Pancreas (tissue), 10 donors: ENCODE measurements around the gene EFCAB12. TPM values are rescaled to one million over a fixed set of nuclear protein-coding genes. Genes with fewer than 3 reads are reported as not detected.

Source experiments
- ATAC-seq, 4 donors: fragments of 200-7000 bp; cut with Tn5 transposase; one replicate each; pipeline versions ENCODE4 v1.8.0 to v1.9.1; 2020; ENCODE audit warnings: mild to moderate bottlenecking in 4 of 4, moderate library complexity in 4 of 4
- DNase-seq, 6 donors: peaks; one replicate each; pipeline ENCODE4 v3.0.0-alpha.2; 2020
- FAIRE-seq: peaks from 2 replicates; lab custom pipeline; 2012; peaks lifted over from hg19 to GRCh38; lab: Jason Lieb, UNC
- H3K27ac ChIP-seq, 4 donors: fragments of 200-600 bp; sonication (generic); 1 replicate in 3 of 4; 2 replicates in 1 of 4; pipeline versions ENCODE4 v1.5.0 to v1.8.0; 2020
- H3K27me3 ChIP-seq, 4 donors: fragments of 200-600 bp; one replicate each; pipeline ENCODE4 v1.8.0; 2021
- H3K36me3 ChIP-seq, 3 donors: fragments of 200-600 bp; sonication (generic) in 1 of 3; one replicate each; pipeline versions ENCODE4 v1.5.0 to v1.8.0; 2020 to 2021
- H3K4me1 ChIP-seq, 3 donors: fragments of 200-600 bp; one replicate each; pipeline ENCODE4 v1.8.0; 2021
- H3K4me3 ChIP-seq, 4 donors: fragments of 200-600 bp; sonication (generic) in 2 of 4; one replicate each; pipeline versions ENCODE4 v1.5.0 to v1.8.0; 2020 to 2021
- H3K9me3 ChIP-seq, 4 donors: fragments of 200-600 bp; one replicate each; pipeline ENCODE4 v1.8.0; 2021
- CTCF ChIP-seq, 4 donors: fragments of 200-600 bp; sonication (generic) in 3 of 4; IDR thresholded peaks; one replicate each; pipeline versions ENCODE4 v1.5.0 to v1.8.0; 2021; ENCODE audit warnings: antibody characterized with exemption in 4 of 4
- WGBS, 2 donors: extraction: QIAGEN DNeasy Blood & Tissue Kit; methylation state at CpG; one replicate each; pipeline ENCODE4 v1.1.7; 2013; 5-methylcytosine and 5-hydroxymethylcytosine counted together
- intact Hi-C, 3 donors: fragments of 100-400 bp; cut with DNase I; formaldehyde crosslinking; loops; one replicate each; pipeline versions ENCODE4 v1.11.1 to v1.14.2; 2022
- polyA plus RNA-seq, 2 donors: library from polyadenylated mRNA; stranded (reverse); fragments of 200-250 nt; gene quantifications; one replicate each; pipeline ENCODE4 v1.2.3, GENCODE V29; 2013
- total RNA-seq, 6 donors: library from RNA; stranded (reverse); fragmentation: NEBNext Ultra II Directional in 4 of 6; extraction: Animal tissue kit (Norgen Biotek cat#: 25700) in 4 of 6; gene quantifications; one replicate each; pipeline versions ENCODE4 v1.2.1 to v1.2.4, GENCODE V29; 2021 to 2023
- donor health status: healthy with polysubstance abuse.
- donor health status: DM: no; HTN: no; CAD: no; lungs with moderate emphysema.
- donor health status: DM: no; HTN: no; CAD: no.
- donor health status: control.
- donor health status: control.
- donor health status: Bipolar disorder and iron deficiency.
- donor health status: DM: yes; HTN: yes; CAD: no.
- donor health status: DM: no; HTN: no; CAD: no.
- donor health status: DM: no; HTN: no; CAD: no.
- donor health status: DM: yes; HTN: yes; CAD: no.

The EFCAB12 gene
- total and polyA plus RNA-seq, 8 donors: 0.43 to 2.0 (median 0.89) TPM

GRCh38 chr3:129448186-129448895 lies 19.9 kb upstream of the EFCAB12 start:
- TF ChIP-seq CTCF (IDR thresholded peaks at IDR 0.05): no peak
- H3K27ac ChIP-seq: peak overlapping the region; percentile 70 to 84 (median 72)
- peak in 4 of 6 donors; percentile 50 to 63 (median 62) for DNase-seq
- H3K4me3 ChIP-seq: peak overlapping the region in 2 of 4 donors; percentile 8 to 16
- H3K27me3 ChIP-seq: no peaks in the 10 kb centered on the region
- H3K9me3 ChIP-seq: no peaks in the 10 kb centered on the region
- no peaks in the 10 kb centered on the region for H3K36me3 ChIP-seq
- FAIRE-seq: no peak
- intact Hi-C loops: no loop called here
- peaks cover 29 to 50% (median 49%) of the 10 kb centered on the region in 3 donors for H3K4me1 ChIP-seq
- ATAC-seq: peak; percentile 55 to 73 (median 64)
- WGBS, 2 donors: 27 to 32% methylated on average over 18 of the region's 18 CpGs

- peak overlapping the region in 2 of 4 donors; percentile 73 to 84 for H3K27ac ChIP-seq
- TF ChIP-seq CTCF (IDR thresholded peaks at IDR 0.05): no peak
- 25 to 28% methylated on average over 1 of the region's 1 CpG for WGBS, 2 donors
- no peaks in the 10 kb centered on the region for H3K27me3 ChIP-seq
- peak overlapping the region in 1 of 4 donors; percentile 16 for H3K4me3 ChIP-seq
- no peak for ATAC-seq
- no peaks in the 10 kb centered on the region for H3K9me3 ChIP-seq
- DNase-seq: no peak
- H3K36me3 ChIP-seq: no peaks in the 10 kb centered on the region
- no peak for FAIRE-seq
- H3K4me1 ChIP-seq: peaks cover 41 to 64% (median 63%) of the 10 kb centered on the region in 3 donors
- intact Hi-C loops: no loop called here
Observed at GRCh38 chr3:129446926-129447325, 18.5 kb upstream of the EFCAB12 start.

- DNase-seq: no peak
- H3K27ac ChIP-seq: peak overlapping the region in 2 of 4 donors; percentile 68 to 84
- H3K9me3 ChIP-seq: no peaks in the 10 kb centered on the region
- H3K4me1 ChIP-seq: peaks cover 52 to 72% (median 69%) of the 10 kb centered on the region in 3 donors
- 22 to 24% methylated on average over 3 of the region's 3 CpGs for WGBS, 2 donors
- no peak for FAIRE-seq
- intact Hi-C loops: no loop called here
- TF ChIP-seq CTCF (IDR thresholded peaks at IDR 0.05): no peak
- H3K4me3 ChIP-seq: no peak overlapping the region
- no peaks in the 10 kb centered on the region for H3K36me3 ChIP-seq
- H3K27me3 ChIP-seq: no peaks in the 10 kb centered on the region
- peak in 1 of 4 donors; percentile 24 for ATAC-seq
Observed at GRCh38 chr3:129445471-129445870, 17.0 kb upstream of the EFCAB12 start.

- DNase-seq: no peak
- intact Hi-C loops: no loop called here
- FAIRE-seq: no peak
- Histone ChIP-seq H3K4me3 (no peak overlapping the region), H3K36me3 (no peaks in the 10 kb centered on the region), H3K4me1 (peaks cover 40 to 64% (median 62%) of the 10 kb centered on the region in 3 donors), H3K27me3 (no peaks in the 10 kb centered on the region), H3K27ac (peak overlapping the region in 1 of 4 donors; percentile 84), H3K9me3 (no peaks in the 10 kb centered on the region)
- ATAC-seq: no peak
- no peak for TF ChIP-seq CTCF (IDR thresholded peaks at IDR 0.05)
Observed at GRCh38 chr3:129442947-129443346, 14.5 kb upstream of the EFCAB12 start.

- no peak for FAIRE-seq
- WGBS, 2 donors: 51 to 67% methylated on average over 2 of the region's 2 CpGs
- H3K9me3 ChIP-seq: no peaks in the 10 kb centered on the region
- no peaks in the 10 kb centered on the region for H3K27me3 ChIP-seq
- TF ChIP-seq CTCF (IDR thresholded peaks at IDR 0.05): no peak
- DNase-seq: no peak
- intact Hi-C loops: no loop called here
- peak overlapping the region in 2 of 4 donors; percentile 92 to 93 for H3K27ac ChIP-seq
- peaks cover 40 to 67% (median 60%) of the 10 kb centered on the region in 3 donors for H3K4me1 ChIP-seq
- no peak for ATAC-seq
- no peaks in the 10 kb centered on the region for H3K36me3 ChIP-seq
- H3K4me3 ChIP-seq: no peak overlapping the region
Observed at GRCh38 chr3:129442486-129442885, 14.1 kb upstream of the EFCAB12 start.
